Pancreas (tissue), 10 donors: ENCODE measurements around the gene SMOC1. TPM values are rescaled to one million over a fixed set of nuclear protein-coding genes. Genes with fewer than 3 reads are reported as not detected.
"Not testable (repeated sequence)": the region's sequence is repeated elsewhere in the genome, so short reads cannot be mapped to it uniquely, and the experiment has no call there.

ENCODE experiments used
- ATAC-seq, 4 donors: fragments of 200-7000 bp; cut with Tn5 transposase; one replicate each; pipeline versions ENCODE4 v1.8.0 to v1.9.1; 2020; ENCODE audit warnings: mild to moderate bottlenecking in 4 of 4, moderate library complexity in 4 of 4
- DNase-seq, 6 donors: peaks; one replicate each; pipeline ENCODE4 v3.0.0-alpha.2; 2020
- FAIRE-seq: peaks from 2 replicates; lab custom pipeline; 2012; peaks lifted over from hg19 to GRCh38; lab: Jason Lieb, UNC
- H3K27ac ChIP-seq, 4 donors: fragments of 200-600 bp; sonication (generic); 1 replicate in 3 of 4; 2 replicates in 1 of 4; pipeline versions ENCODE4 v1.5.0 to v1.8.0; 2020
- H3K27me3 ChIP-seq, 4 donors: fragments of 200-600 bp; one replicate each; pipeline ENCODE4 v1.8.0; 2021
- H3K36me3 ChIP-seq, 3 donors: fragments of 200-600 bp; sonication (generic) in 1 of 3; one replicate each; pipeline versions ENCODE4 v1.5.0 to v1.8.0; 2020 to 2021
- H3K4me1 ChIP-seq, 3 donors: fragments of 200-600 bp; one replicate each; pipeline ENCODE4 v1.8.0; 2021
- H3K4me3 ChIP-seq, 4 donors: fragments of 200-600 bp; sonication (generic) in 2 of 4; one replicate each; pipeline versions ENCODE4 v1.5.0 to v1.8.0; 2020 to 2021
- H3K9me3 ChIP-seq, 4 donors: fragments of 200-600 bp; one replicate each; pipeline ENCODE4 v1.8.0; 2021
- WGBS, 2 donors: extraction: QIAGEN DNeasy Blood & Tissue Kit; methylation state at CpG; one replicate each; pipeline ENCODE4 v1.1.7; 2013; 5-methylcytosine and 5-hydroxymethylcytosine counted together
- intact Hi-C, 3 donors: fragments of 100-400 bp; cut with DNase I; formaldehyde crosslinking; loops; one replicate each; pipeline versions ENCODE4 v1.11.1 to v1.14.2; 2022
- polyA plus RNA-seq, 2 donors: library from polyadenylated mRNA; stranded (reverse); fragments of 200-250 nt; gene quantifications; one replicate each; pipeline ENCODE4 v1.2.3, GENCODE V29; 2013
- total RNA-seq, 6 donors: library from RNA; stranded (reverse); fragmentation: NEBNext Ultra II Directional in 4 of 6; extraction: Animal tissue kit (Norgen Biotek cat#: 25700) in 4 of 6; gene quantifications; one replicate each; pipeline versions ENCODE4 v1.2.1 to v1.2.4, GENCODE V29; 2021 to 2023
- TF ChIP-seq, protein P1 (sequence below), 4 donors: fragments of 200-600 bp; sonication (generic) in 3 of 4; IDR thresholded peaks; one replicate each; pipeline versions ENCODE4 v1.5.0 to v1.8.0; 2021; ENCODE audit warnings: antibody characterized with exemption in 4 of 4
- donor health status: healthy with polysubstance abuse.
- donor health status: DM: no; HTN: no; CAD: no; lungs with moderate emphysema.
- donor health status: DM: no; HTN: no; CAD: no.
- donor health status: control.
- donor health status: control.
- donor health status: Bipolar disorder and iron deficiency.
- donor health status: DM: yes; HTN: yes; CAD: no.
- donor health status: DM: no; HTN: no; CAD: no.
- donor health status: DM: no; HTN: no; CAD: no.
- donor health status: DM: yes; HTN: yes; CAD: no.

The SMOC1 gene
- total and polyA plus RNA-seq, 8 donors, result 2.2 to 55.7 (median 6.3) TPM

DNA sequence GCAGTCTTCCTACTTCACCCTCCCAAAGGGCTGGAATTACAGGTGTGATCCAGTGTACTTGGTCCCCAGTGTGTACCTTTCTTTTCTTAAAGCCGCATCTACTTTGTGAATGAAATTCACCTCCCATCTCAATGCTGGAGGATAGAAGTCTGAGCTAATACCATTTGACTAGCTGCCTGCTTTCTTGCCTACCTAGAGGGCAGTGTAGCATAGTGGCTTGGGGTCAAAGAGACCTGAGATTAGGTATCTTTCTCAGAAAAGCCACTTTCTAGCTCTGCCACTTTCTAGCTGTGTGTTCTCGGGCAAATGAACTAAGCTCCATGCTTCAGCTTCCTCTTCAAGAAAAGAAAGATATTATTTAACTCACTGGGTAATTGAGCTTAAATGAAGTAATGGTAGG is 16.9 kb downstream of the SMOC1 start:
- no peaks in the 10 kb centered on the region for H3K9me3 ChIP-seq
- no peaks in the 10 kb centered on the region for H3K27me3 ChIP-seq
- no peak overlapping the region for H3K27ac ChIP-seq
- no peaks in the 10 kb centered on the region for H3K4me1 ChIP-seq
- TF ChIP-seq, protein P1, sequence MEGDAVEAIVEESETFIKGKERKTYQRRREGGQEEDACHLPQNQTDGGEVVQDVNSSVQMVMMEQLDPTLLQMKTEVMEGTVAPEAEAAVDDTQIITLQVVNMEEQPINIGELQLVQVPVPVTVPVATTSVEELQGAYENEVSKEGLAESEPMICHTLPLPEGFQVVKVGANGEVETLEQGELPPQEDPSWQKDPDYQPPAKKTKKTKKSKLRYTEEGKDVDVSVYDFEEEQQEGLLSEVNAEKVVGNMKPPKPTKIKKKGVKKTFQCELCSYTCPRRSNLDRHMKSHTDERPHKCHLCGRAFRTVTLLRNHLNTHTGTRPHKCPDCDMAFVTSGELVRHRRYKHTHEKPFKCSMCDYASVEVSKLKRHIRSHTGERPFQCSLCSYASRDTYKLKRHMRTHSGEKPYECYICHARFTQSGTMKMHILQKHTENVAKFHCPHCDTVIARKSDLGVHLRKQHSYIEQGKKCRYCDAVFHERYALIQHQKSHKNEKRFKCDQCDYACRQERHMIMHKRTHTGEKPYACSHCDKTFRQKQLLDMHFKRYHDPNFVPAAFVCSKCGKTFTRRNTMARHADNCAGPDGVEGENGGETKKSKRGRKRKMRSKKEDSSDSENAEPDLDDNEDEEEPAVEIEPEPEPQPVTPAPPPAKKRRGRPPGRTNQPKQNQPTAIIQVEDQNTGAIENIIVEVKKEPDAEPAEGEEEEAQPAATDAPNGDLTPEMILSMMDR (IDR thresholded peaks at IDR 0.05), result no peak
- no peak for ATAC-seq
- intact Hi-C loops, result no loop called here
- H3K4me3 ChIP-seq, result no peak overlapping the region
- H3K36me3 ChIP-seq, result no peaks in the 10 kb centered on the region
- FAIRE-seq, result no peak
- no peak for DNase-seq
- 95% methylated on average over 2 of the region's 2 CpGs for WGBS, 2 donors

- TF ChIP-seq, protein P1 (IDR thresholded peaks at IDR 0.05), result no peak
- H3K4me1 ChIP-seq, result no peaks in the 10 kb centered on the region
- intact Hi-C loops, result no loop called here
- H3K4me3 ChIP-seq, result no peak overlapping the region
- ATAC-seq (no peak), DNase-seq (no peak), FAIRE-seq (no peak)
- no peaks in the 10 kb centered on the region for H3K9me3 ChIP-seq
- 88% methylated on average over 2 of the region's 2 CpGs for WGBS, 2 donors
- no peak overlapping the region for H3K27ac ChIP-seq
- no peaks in the 10 kb centered on the region for H3K27me3 ChIP-seq
- H3K36me3 ChIP-seq, result no peaks in the 10 kb centered on the region
These were observed 17.8 kb downstream of the SMOC1 start for GRCh38 chr14:69896972-69897371.

- no peak for ATAC-seq
- Histone ChIP-seq H3K4me3 (no peak overlapping the region), H3K36me3 (no peaks in the 10 kb centered on the region), H3K9me3 (no peaks in the 10 kb centered on the region), H3K4me1 (no peaks in the 10 kb centered on the region), H3K27ac (no peak overlapping the region), H3K27me3 (no peaks in the 10 kb centered on the region)
- no peak for DNase-seq
- intact Hi-C loops, result no loop called here
- TF ChIP-seq, protein P1 (IDR thresholded peaks at IDR 0.05), result no peak
- no peak for FAIRE-seq
- 38 to 59% methylated on average over 1 of the region's 1 CpG for WGBS, 2 donors
These were observed 21.4 kb downstream of the SMOC1 start for GRCh38 chr14:69900603-69901002.

DNA sequence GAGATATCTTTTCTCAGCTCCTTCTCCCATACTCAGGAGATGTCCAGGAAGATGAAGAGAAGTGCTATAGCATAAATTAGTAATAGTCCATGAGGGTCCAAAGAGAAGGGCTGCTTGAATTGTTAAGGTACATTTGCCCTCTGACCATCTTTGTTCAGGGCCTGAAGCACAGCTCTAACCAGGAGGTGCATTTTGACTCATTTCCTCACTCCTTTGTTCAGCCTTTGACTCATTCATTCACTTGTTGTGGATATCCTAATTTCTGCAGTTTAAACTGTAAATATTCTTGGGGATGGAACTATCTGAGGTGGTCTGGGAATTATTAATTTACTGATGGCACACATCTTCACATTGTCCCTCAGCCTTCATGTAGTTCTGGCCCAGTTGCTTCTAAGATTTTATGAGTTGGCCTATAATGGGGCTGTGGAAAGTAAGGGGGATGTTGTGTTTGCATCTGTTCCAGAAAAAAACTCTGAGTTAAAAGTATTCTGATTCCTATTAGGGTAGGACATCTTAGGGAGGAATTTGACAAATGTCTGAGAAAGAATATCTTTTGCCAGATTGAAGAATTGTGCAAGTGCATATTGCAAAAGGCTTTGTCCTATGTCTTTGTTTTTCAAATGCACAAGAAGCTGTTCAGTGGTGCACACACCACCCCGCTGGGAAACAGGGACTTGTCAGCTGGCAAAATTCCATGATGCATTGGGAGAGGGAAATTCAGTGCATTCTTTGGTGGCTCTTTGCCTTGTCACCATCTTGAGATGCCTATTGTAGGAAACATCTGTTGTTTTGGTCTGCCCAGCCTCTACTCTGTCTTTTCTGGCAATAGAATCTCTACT is 22.1 kb downstream of the SMOC1 start:
- no peak overlapping the region for H3K4me3 ChIP-seq
- no peak for FAIRE-seq
- no peaks in the 10 kb centered on the region for H3K4me1 ChIP-seq
- WGBS, 2 donors, result 79% methylated on average over 1 of the region's 1 CpG
- no peaks in the 10 kb centered on the region for H3K27me3 ChIP-seq
- no peak overlapping the region for H3K27ac ChIP-seq
- H3K9me3 ChIP-seq, result no peaks in the 10 kb centered on the region
- ATAC-seq, result no peak
- intact Hi-C loops, result no loop called here
- H3K36me3 ChIP-seq, result no peaks in the 10 kb centered on the region
- no peak for DNase-seq
- TF ChIP-seq, protein P1 (IDR thresholded peaks at IDR 0.05), result no peak

- 89 to 94% methylated on average over 23 to 29 of the region's 29 CpGs for WGBS, 2 donors
- H3K4me1 ChIP-seq, ATAC-seq, H3K27ac ChIP-seq, intact Hi-C loops, DNase-seq, H3K27me3 ChIP-seq, H3K4me3 ChIP-seq, H3K9me3 ChIP-seq, H3K36me3 ChIP-seq, FAIRE-seq: not testable (repeated sequence)
These were observed 23.8 kb downstream of the SMOC1 start for GRCh38 chr14:69903046-69903445.
